Nucleus accumbens (tissue), 56 donors: ENCODE data around the gene LSMEM2.
"Not testable (repeated sequence)": the region's sequence is repeated elsewhere in the genome, so short reads cannot be mapped to it uniquely, and the experiment has no call there.

Experiments
- DNase-seq, 56 donors: peaks; one replicate each; lab custom pipeline; 2025; lab: John Stamatoyannopoulos, UW

The LSMEM2 gene

DNA sequence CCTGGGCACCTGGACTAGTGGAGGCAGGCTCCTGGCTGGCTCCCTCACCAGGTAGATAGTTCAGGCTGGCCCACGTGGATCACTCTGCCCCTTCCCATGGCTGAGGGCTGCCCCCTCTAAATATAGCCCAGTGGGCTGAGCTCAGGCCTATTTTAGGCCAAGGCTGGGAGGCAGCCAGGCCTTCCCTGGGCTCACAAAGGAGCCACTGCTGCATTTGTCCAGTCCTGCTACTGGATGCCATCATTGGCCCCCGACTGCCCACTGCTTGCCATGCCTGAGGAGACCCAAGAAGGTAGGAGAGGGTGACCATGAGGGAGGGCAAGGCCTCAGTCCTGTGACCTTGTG is at the start of gene LSMEM2:
LSMEM2 (plus strand) TSS at position 208 of the 345 bp plus-strand sequence; CDS start at position 235, 27 bp downstream.
- DNase-seq = peak in 14 of 56 donors; percentile 27 to 77 (median 58)

DNA sequence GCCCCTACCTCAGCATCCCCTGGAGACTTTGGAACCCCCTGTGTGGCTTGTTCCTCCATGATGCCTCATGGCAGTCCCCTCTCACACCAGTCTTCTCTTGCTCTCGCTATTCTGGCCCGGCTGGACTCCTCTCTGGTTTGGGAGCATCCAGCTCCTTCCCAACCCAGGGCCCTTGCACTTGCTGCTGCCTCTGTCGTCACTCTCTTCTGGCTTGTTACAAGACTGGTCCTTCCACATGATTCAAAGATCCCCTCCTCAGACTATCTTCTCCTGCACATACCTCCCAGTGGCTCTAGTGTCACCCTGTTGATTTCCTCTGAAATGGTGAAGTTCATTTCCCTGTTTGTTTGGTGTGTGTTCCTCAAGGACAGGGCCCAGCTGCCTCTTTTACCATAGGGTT is 49.4 kb upstream of the LSMEM2 start:
- DNase-seq = no peak

DNA sequence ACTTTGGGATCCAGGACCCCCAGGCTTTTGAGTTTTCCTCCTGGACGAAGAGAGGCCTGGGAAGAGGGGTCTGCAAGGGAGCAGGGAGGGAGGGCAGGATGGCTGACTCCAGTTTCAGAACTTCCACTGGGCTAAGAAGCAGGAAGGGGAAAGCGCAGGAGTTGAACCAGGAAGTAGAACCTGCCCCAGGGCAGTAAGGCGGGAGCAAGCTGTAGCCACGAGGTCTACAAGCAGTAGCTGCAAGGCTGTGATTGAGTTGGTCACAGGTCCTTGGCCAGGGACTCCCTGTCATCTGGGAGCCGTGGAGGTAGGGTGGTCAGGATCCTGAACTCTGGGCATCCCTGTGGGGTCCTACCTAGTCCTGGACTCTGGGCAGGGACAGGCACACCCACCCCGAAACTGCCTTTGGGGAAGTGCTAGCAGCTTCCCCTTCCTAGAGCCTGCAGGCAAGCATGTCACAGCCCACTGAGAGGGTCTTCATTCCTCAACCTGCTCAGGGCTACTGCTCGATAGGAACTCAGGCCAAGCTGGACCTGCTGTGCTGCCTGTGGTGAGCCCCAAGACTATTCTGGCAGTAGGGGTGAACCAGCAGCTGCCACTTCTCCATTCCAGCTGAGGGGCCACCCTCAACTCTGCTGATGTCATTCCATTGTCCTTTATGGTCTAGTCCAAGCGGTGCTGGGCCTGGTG is 48.6 kb upstream of the LSMEM2 start:
- peak in 7 of 56 donors; percentile 4 to 55 (median 18) for DNase-seq

DNA sequence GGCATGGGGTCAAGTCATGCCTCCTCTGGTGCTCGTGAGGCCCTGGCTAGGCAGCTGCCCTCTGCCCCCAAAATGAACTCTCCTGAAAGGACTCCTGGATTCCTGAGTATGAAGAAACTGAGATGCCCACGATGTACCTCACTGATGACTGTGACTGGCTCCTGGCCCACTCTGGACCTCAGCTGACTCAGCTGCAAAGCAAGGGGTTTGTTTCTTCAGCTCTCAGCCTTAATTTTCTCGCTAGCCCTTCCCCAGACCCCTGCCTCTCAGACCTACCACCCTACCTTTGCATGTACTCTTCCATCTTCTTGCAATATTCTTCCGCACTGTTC is 48.1 kb upstream of the LSMEM2 start:
- no peak for DNase-seq

DNA sequence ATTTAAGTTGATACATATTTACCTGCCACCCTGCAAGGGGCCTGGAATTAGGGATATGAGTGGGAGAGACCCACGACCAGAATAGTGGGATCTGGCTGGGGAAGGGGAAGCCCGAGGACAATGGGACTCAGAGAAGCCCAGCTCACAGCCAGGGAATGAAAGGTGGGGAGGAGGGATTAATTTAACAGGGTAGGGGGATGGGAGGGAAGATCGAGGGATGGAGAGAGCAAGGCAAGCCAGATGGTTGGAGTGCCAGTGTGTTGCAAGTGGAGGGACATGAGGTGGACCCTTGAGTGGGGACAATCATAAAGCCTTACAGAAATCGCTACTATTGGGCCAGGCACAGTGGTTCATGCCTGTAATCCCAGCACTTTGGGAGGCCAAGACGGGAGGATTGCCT is 47.3 kb upstream of the LSMEM2 start:
- no peak for DNase-seq

DNA sequence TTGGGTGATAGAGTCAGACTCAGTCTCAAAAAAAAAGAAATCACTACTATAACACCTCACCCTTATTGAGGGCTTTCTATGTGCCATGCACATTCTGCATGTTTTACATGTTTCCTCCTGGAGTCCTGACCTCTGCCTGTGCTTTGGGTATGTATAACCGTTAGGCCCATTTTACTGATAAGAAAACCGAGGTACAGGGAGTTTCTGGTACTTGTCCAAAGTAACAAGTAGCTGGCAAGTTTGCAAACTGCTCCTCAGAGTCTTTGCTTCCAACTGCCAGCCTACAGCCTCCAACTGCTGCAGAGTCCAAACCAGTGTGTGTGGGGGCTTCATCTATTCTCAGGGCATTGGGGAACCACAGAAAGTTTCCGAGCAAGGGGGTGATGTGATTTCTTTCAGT is 46.6 kb upstream of the LSMEM2 start:
- DNase-seq = no peak

DNA sequence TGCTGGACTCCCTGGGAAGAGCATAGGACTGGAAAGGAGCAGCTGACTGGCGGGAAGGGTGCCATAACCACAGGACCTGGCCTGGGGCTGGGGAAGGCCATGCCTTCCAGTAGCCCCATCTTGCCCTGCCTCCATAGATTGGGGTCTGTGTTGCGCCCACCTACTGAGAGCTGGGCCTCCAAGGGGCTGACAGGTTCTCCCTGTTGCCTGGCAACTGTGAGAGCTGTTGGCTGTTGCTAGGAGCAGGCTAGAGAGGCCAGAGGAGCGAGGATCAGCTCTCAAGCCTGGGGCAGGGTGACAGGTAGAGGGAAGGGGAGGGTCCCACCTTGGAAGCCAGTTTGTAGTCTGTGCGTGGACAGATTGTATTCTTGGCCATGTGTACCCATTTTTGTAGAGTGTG is 45.7 kb upstream of the LSMEM2 start:
- peak in 1 of 56 donors; percentile 9 for DNase-seq

DNA sequence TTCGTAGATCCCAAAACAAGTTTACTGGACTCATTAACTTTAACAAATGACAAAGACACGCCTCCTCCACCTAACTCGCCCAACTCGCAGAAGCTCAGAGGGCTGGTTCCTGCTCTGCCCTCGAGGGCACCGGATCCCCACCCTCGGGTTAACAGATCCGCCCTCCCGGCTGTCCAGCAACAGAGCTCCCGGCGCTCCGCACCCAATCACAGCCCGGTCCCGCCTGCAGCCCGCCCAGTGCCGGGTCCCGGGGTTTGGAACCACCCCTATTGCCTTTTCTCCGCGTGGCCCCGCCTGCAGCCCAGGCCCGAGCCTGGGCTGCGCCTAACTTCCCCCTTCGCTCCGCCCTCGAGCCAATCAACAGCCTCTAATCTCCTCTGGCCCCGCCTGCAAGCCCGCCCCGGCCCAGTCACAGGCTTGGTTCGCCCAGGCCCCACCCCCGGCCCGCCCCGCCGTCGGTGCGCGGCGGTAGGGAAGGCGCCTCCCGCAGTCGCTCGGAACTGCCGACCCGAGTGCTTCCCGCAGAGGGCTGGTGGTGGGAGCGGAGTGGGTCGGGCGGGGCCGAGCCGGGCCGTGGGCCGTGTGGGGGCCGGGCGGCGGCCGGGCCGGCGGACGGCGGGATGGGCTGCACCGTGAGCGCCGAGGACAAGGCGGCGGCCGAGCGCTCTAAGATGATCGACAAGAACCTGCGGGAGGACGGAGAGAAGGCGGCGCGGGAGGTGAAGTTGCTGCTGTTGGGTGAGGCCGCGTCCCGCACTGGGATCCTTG is 43.0 kb upstream of the LSMEM2 start, which contains the start of gene GNAI2:
GNAI2 (plus strand) TSS at position 489 of the 768 bp plus-strand sequence; CDS start at position 621, 132 bp downstream.
- DNase-seq = peak; percentile 80 to 100 (median 99)

DNA sequence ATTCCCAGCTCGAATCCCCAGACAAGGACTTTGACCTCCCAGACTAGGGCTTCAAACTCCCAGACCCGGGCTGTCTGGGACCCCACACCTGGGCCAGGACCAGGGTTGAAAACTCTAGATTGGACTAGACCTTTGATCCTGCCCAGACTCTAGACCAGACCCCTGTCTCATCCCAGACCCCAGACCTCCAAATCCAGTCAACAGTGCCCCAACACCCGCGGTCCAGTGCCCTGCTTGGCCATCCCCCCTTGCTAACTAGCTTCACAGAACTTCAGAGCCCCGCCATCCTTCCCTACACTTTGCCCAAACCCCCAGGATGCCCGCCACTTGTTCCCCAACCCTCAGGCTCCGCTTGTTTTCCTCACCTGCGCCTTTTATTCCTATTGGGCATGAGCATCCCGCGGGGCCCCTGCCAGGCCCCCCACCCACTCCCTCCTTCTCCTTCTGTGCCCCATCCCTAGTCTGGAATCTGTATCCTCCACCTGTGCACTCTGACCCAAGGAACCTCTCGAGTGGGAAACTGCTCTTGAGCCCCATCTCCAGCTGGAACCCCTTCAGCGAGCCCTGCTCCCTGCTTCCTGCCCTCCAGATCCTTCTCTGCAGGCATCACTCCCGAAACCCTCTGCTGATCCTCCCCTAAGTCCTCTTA is 42.3 kb upstream of the LSMEM2 start:
- DNase-seq = no peak

DNA sequence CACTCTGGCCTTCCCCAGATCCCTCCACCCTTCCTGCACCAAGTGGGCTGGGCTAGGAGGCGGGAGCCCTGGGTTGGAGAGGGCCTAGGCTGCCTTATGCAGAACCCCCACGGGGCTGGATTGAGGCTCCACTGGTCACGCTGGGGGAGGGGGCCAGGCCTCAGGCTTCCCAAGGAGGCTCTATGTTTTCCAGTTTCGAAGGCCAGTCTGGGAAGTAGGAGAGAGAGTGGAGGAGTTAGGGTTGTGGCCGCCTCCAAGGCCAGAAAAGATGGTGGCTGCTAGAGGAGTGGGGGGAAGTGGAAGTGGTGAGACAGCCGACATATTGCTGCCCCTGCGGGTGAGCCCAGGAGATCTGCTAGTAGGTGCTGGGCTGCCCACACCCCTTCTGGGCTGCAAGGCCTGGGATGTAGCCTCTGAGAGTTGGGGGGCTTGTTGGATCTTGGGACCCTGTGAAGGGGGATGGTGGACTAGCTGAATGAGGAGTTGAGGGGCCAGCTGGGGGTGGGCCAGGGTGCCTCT is 41.7 kb upstream of the LSMEM2 start:
- peak in 12 of 56 donors; percentile 14 to 47 (median 36) for DNase-seq

DNA sequence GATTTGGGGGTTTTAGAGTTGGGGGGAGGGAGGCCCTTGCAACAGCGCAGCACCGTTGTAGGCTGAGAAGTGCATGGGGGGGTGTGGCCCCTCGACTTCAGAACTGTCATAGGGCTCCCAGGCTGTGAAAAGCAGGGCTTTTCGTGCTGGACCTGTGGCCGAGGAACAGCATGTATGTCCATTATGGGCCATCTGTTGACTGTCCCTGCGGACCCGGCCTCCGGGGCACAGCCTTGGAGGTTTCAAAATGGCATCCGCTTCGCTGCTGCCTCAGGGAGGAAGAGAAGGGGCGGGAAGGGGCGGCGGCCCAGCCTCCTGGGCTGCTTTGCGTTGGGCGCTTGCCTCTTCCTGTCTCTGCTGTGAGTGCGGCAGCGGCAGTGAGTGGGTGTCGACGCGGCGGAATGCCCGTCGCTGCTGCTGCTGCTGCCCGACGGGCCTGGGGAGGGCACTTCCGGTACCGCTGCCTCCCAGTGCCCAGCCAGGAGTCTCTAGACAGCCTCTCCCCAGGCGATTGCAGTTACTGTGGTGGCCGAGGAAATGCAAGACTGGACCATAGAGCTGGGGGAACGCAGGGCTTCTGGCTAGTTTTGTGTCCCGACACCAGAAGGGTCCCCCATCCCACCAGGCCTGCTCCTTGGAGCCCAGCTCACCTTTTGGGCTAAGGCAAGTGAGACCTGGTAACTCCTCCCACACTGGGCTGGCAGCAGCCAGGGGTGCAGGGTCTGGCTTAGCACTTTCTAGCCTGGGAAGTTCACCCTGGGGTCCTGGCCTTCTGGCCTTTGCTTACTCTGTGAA is 40.9 kb upstream of the LSMEM2 start:
- peak in 50 of 56 donors; percentile 22 to 87 (median 60) for DNase-seq

DNA sequence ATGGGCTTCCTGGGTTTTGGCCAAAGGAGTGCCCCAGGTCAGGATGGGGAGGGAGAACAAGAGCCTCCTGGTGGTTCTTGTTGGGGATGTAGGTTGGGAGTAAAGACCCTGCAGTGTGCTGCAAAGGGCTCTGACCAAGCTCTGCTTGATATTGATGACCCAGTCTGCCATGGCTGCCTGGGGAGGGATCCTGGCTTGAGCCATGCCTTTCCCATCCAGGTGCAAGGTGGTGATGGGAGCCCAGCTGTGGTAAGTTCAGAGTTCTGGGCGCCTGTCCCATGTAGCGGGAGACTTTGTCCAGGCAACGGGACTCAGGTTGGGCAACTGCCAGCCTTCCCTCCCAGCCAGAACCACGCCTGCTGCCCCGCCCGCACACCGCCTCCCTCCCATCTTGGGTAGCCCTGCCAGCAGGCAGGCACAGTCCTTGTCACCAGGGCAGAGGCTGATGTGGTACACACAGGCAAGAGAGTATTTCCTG is 40.3 kb upstream of the LSMEM2 start:
- peak in 42 of 56 donors; percentile 10 to 83 (median 46) for DNase-seq

DNA sequence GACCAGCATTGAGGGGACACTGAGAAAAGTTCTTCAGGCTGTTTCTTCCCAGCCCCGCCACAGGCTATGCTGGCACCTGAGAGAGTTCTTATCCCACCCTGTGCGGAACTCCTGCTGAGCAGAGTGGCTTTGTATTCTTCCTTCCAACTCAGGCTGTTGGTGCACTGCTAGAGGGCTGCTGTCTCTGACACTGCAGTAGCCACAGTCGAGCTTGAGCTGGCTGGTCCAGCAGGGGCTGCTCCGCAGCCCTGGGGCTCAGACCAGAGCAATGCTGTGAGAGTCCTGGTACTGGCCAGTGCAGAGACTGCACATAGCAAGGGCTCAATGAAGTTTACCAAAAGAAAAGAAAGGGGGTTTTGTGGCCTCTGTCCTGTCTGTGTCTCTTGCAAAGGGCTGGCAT is 39.2 kb upstream of the LSMEM2 start:
- no peak for DNase-seq

DNA sequence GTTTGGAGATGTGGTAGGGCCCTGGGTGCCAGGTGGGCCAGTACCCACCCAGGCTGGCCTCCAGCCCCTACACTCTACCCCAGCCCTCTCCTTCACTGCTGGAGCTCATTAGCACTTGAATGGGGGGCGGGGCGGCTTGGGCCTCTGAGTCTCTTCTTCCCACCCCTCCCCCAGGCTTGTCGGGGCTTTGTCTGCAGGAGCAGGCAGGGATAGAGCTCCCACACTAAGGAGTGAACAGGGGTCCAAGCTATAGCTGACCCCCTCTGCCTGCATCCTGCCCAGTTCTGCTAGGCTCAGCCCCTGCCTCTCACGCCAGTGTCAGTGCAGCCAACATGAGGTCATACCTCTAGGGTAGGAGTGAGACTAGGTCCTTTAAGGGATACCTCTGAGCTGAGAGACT is 37.7 kb upstream of the LSMEM2 start:
- DNase-seq = peak in 2 of 56 donors; percentile 14 to 26

DNA sequence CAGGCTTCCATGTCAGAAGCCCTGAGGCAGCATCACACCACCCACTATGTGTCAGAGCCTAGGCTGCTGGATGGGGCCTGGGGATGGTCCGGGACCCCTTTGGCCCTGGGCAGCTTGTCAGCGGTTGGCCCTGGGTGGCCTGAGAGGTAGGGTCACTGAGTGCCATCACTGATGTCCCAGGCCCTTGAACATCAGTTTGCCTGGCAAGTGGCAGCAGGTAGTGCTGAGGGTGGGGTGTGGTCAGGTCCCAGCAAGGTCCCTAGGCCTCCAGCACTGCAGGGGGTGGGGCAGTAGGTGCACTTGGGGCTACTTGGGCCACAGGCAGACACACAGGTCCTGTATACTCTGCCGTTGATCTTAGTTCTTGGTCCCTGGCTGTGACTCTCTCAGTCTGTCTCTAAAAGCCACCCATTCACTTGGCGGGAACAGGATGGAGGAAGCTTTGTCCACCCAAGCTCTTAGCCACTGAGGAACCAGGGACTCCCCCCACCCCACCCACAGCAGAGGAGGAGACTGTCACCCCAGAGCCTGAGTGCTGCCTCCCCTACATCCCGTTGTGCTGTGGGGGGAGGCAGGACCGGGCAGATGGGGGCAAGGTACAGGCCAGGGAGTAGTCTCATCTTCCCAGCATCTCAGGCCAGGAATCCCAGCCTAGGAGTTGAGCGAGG is 37.0 kb upstream of the LSMEM2 start:
- DNase-seq = no peak

DNA sequence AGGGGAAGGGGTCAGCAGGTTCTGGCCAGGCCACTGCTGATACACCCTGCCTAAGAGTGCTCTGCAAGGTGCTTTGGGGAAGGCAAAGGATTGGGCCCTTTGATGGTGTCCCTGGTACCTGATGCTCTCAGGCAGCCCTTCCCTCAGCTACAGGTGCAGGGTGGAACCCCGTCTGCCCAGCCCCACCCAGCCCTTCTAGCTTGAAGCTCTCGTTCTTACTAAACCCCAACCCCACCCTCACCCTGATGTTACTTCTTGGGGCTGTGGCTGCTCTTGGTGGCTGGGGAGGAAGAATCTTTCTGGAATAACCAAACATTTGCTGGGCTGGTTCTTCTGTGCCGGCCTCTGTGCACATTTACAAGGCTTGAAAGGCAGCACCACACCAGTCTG is 36.5 kb upstream of the LSMEM2 start:
- no peak for DNase-seq

DNA sequence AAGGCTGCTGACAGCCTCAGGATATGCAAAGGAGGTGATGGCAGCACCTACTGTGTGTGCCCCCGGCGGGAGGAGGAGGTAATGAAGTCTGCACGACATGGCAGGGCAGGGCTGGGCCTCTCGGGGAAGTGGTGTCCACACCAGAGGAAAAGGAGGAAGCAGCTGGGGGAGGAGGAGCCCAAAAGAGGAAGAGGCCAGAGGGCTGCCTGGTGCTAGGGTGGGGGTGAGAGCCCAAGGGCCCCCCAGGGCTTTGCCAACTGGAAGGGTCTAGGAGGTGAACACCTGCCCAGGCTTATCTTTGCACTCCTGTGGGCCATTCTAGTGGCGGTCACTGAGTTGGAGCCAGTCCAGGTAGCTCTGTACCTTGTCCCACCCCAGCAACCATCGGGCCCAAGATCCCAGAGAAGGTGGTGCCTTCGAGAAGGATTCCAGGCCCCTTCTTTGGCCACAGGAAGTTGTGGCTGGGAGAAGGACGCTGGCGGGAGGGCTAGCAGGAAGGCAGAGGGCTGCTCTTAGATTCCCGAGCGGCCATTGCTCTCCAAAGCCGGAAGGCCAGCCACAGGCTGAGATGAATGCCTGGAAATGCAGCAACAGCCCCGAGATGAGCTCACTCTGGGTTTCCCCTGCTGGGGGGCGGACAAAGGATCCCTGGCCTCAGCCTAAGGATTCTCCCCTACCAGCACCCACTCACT is 35.9 kb upstream of the LSMEM2 start:
- DNase-seq = peak in 19 of 56 donors; percentile 12 to 55 (median 33)

DNA sequence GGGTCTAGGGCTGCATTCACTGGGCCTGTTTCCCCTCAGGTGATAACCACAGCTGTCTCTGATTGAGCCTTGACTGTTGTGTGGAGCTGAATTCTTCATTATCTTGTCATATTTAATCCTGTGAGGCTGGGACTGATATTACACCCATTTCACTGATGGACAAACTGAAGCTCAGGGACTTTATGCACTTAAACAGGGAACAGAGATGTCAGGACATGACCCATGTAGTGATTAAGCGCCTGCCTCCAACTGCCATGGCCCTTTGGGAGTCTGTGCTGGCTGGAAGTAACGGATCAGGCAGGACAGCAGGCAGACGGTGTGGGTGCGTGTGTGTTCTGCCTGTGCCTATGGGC is 35.4 kb upstream of the LSMEM2 start:
- no peak for DNase-seq

DNA sequence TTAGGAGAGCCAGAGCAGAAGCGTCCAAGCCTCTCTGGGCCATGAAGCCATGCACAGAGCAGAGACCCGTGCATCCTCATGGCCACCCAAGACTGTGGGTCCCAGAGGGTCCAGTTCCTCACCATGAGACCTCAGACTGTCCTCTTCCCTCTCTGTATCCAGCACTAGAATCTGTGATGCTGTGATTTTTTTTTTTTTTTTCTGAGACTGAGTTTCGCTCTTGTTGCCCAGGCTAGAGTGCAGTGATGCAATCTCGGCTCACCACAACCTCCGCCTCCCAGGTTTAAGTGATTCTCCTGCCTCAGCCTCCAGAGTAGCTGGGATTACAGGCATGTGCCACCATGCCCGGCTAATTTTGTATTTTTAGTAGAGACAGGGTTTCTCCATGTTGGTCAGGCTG is 34.1 kb upstream of the LSMEM2 start:
- not testable (repeated sequence) for DNase-seq
